Fibroblast of the aortic adventitia (primary cell): ENCODE data around the gene SETD2. TPM values are rescaled to one million over a fixed set of nuclear protein-coding genes. Genes with fewer than 3 reads are reported as not detected.

Experiments
- DNase-seq: peaks from one replicate; pipeline ENCODE4 v3.0.0-alpha.2; 2010; ENCODE audit warnings: low read depth
- H3K4me3 ChIP-seq: 2 replicates; pipeline ENCODE4 v1.5.1; 2011; ENCODE audit warnings: low read depth, mild to moderate bottlenecking, control low read depth, low read length, moderate library complexity
- CTCF ChIP-seq: IDR thresholded peaks from 2 replicates; pipeline ENCODE4 v1.5.1; 2011; ENCODE audit warnings: mild to moderate bottlenecking, low read length, control low read depth, inconsistent platforms; ENCODE audit not compliant: insufficient read depth
- total RNA-seq: library from RNA; depleted of rRNA; stranded (reverse); fragments of >200 nt; gene quantifications from 2 replicates; pipeline ENCODE4 v1.2.3, GENCODE V29; 2012; ENCODE audit warnings: low replicate concordance

The SETD2 gene
- total RNA-seq, 1 donor, result 37.6 TPM

GRCh38 chr3:46993986-46994385, 169.9 kb downstream of the SETD2 start:
- H3K4me3 ChIP-seq, result no peak overlapping the region
- no peak for TF ChIP-seq CTCF
- no peak for DNase-seq

GRCh38 chr3:46993292-46993691, 170.6 kb downstream of the SETD2 start:
- no peak for TF ChIP-seq CTCF
- DNase-seq, result no peak
- no peak overlapping the region for H3K4me3 ChIP-seq

- no peak for DNase-seq
- TF ChIP-seq CTCF, result no peak
- no peak overlapping the region for H3K4me3 ChIP-seq
These were observed 171.7 kb downstream of the SETD2 start for GRCh38 chr3:46992231-46992630.

- DNase-seq, result no peak
- no peak overlapping the region for H3K4me3 ChIP-seq
- no peak for TF ChIP-seq CTCF
These were observed 172.3 kb downstream of the SETD2 start for GRCh38 chr3:46991406-46992165.

GRCh38 chr3:46990573-46991374, 173.1 kb downstream of the SETD2 start:
- no peak overlapping the region for H3K4me3 ChIP-seq
- no peak for DNase-seq
- TF ChIP-seq CTCF, result no peak

GRCh38 chr3:46989146-46989810, 174.6 kb downstream of the SETD2 start:
- DNase-seq, result no peak
- no peak overlapping the region for H3K4me3 ChIP-seq
- TF ChIP-seq CTCF, result no peak
